Measurements from ENCODE around the gene ZNHIT3. TPM values are rescaled to one million over a fixed set of nuclear protein-coding genes. Genes with fewer than 3 reads are reported as not detected.

Gene ZNHIT3
- total RNA-seq, 4 donors from 2014 or later = 29.6 to 56.7 (median 35.2) TPM

- DNase-seq (ENCODE audit: low spot score in 2 of 2) = no peak
- 76 to 81% methylated on average over 5 of the region's 5 CpGs for WGBS, 2 donors
- intact Hi-C loops (cut with DNase I; ENCODE audit: low total_unique reads) = no loop called here
- H3K4me3 ChIP-seq (ENCODE audit: low read depth, poor library complexity, severe bottlenecking) = no peak overlapping the region
- TF ChIP-seq POLR2A (IDR thresholded peaks at IDR 0.05) (no peak), CTCF (IDR thresholded peaks at IDR 0.05) (no peak)
Observed at GRCh38 chr17:36494674-36495073, 8.2 kb downstream of the ZNHIT3 start.

GRCh38 chr17:36495076-36495578, 8.6 kb downstream of the ZNHIT3 start:
- intact Hi-C loops (cut with DNase I; ENCODE audit: low total_unique reads) = no loop called here
- TF ChIP-seq CTCF (IDR thresholded peaks at IDR 0.05) (no peak), POLR2A (IDR thresholded peaks at IDR 0.05) (no peak)
- 70 to 71% methylated on average over 3 of the region's 3 CpGs for WGBS, 2 donors
- peak in 1 of 2 donors; percentile 23 for DNase-seq (ENCODE audit: low spot score in 2 of 2)
- H3K4me3 ChIP-seq (ENCODE audit: low read depth, poor library complexity, severe bottlenecking) = no peak overlapping the region

GRCh38 chr17:36496018-36496789, 9.7 kb downstream of the ZNHIT3 start:
- H3K4me3 ChIP-seq (ENCODE audit: low read depth, poor library complexity, severe bottlenecking) = no peak overlapping the region
- intact Hi-C loops (cut with DNase I; ENCODE audit: low total_unique reads) = no loop called here
- peak in 1 of 2 donors; percentile 59 for DNase-seq (ENCODE audit: low spot score in 2 of 2)
- TF ChIP-seq CTCF (IDR thresholded peaks at IDR 0.05) (no peak), POLR2A (IDR thresholded peaks at IDR 0.05) (no peak)
- 94% methylated on average over 9 of the region's 9 CpGs for WGBS, 2 donors

GRCh38 chr17:36498155-36498554, 11.7 kb downstream of the ZNHIT3 start:
- WGBS, 2 donors = 80 to 82% methylated on average over 9 of the region's 9 CpGs
- intact Hi-C loops (cut with DNase I; ENCODE audit: low total_unique reads) = no loop called here

GRCh38 chr17:36498560-36499300, 12.2 kb downstream of the ZNHIT3 start:
- TF ChIP-seq CTCF (IDR thresholded peaks at IDR 0.05) = no peak
- TF ChIP-seq POLR2A (IDR thresholded peaks at IDR 0.05) = no peak
- intact Hi-C loops (cut with DNase I; ENCODE audit: low total_unique reads) = no loop called here
- no peak overlapping the region for H3K4me3 ChIP-seq (ENCODE audit: low read depth, poor library complexity, severe bottlenecking)
- 71 to 75% methylated on average over 7 of the region's 7 CpGs for WGBS, 2 donors
- peak in 1 of 2 donors; percentile 39 for DNase-seq (ENCODE audit: low spot score in 2 of 2)

More at GRCh38 chr17:36498155-36498554, 11.7 kb downstream of the ZNHIT3 start:
- no peak overlapping the region for H3K4me3 ChIP-seq (ENCODE audit: low read depth, poor library complexity, severe bottlenecking)
- DNase-seq (ENCODE audit: low spot score in 2 of 2) = peak in 1 of 2 donors; percentile 66
- TF ChIP-seq CTCF (IDR thresholded peaks at IDR 0.05) = no peak
- no peak for TF ChIP-seq POLR2A (IDR thresholded peaks at IDR 0.05)

Data from lower leg skin (tissue), 4 donors.